ENCODE data around the gene OR6Y1.

The OR6Y1 gene, protein sequence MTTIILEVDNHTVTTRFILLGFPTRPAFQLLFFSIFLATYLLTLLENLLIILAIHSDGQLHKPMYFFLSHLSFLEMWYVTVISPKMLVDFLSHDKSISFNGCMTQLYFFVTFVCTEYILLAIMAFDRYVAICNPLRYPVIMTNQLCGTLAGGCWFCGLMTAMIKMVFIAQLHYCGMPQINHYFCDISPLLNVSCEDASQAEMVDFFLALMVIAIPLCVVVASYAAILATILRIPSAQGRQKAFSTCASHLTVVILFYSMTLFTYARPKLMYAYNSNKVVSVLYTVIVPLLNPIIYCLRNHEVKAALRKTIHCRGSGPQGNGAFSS

GRCh38 chr1:158554352-158554751, at the start of gene OR6Y1:
TSS of gene OR6Y1 (minus strand) at chr1:158554405. CDS start at chr1:158548105, 6,300 bp downstream.
- no peak for DNase-seq

DNA sequence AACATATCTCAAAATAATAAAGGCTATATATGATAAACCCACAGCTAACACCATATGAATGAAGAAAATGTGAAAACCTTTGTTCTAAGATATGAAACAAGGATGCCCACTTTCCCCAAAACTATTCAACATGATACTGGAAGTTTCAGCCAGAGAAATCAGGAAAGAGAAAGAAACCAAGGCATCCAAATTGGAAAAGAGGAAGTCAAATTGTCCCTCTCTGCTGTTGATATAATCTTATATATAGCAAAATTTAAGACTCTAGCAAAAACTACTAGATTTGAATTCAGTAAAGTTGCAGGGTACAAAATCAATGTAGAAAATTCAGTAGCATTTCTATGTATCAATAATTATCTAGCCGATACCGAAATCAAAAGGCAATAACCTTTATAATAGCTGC, 46.5 kb upstream of the OR6Y1 start:
- no peak for DNase-seq

DNA sequence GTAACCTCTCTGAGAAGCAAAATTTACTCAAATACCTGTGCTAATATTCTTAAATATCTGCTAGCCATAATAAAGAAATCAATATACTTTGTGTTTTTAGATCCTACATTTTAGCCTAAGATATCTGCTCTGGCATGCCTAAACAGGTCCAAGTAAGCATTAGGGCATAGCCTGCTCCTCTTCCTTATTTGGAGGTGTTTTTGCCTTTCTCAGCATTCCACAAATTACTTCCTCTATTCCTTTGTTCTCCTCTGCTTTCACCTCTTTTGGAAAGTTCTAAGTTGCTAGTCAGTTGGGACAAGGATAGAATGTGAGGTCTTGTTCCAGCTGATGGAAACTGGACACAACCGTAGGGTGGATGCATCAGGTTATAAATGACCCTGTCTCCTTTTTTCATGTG, 32.7 kb upstream of the OR6Y1 start:
- DNase-seq, result no peak

DNA sequence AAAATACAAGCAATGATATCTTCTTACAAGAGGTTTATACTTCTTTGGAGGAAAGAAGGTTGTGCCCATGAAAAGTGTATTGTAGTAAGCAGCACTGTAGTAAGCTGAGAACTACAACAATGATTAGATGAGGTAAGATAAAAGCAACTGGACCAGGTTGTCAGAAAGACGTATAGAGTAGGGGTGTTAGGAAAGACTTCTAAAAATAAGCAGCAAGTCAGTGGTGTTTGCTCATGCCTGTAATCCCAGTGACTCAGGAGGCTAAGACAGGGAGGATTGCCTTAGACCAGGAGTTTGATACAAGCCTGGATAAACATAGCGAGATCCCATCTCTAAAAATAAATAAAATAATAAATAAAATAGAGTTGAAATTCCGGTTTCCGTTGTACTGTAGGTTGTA, 29.8 kb upstream of the OR6Y1 start:
- no peak for DNase-seq

DNA sequence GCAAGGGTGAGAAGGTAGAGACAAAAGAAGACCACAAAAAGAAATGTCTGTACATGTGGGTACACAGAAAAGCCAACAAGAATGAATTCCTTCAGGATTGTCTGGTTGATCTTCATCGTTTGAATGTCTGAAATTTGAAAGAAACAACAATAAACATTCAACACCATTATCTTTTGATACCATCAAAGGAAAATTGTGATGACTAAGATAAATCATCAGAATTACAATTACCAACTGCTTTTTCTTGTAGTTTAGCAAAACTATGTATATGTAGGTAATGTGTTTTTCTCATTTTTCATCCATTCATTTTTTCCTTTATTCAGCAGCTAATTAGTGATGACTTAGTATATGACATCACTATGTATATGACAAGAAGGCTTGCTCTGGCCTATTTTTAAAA, 25.5 kb upstream of the OR6Y1 start, which contains the start of gene OR10X1:
Gene OR10X1 (minus strand): TSS at position 167 of the 400 bp plus-strand sequence. CDS start 0 bp downstream, at position 167.
- DNase-seq, result no peak

GRCh38 chr1:158577561-158577960, 23.4 kb upstream of the OR6Y1 start:
- DNase-seq, result no peak

GRCh38 chr1:158572226-158572625, 18.0 kb upstream of the OR6Y1 start:
- DNase-seq, result no peak

GRCh38 chr1:158570480-158570879, 16.3 kb upstream of the OR6Y1 start, which contains the start of gene OR6P1:
TSS of gene OR6P1 (minus strand) at chr1:158570580. CDS start at chr1:158563604, 6,976 bp downstream.
- no peak for DNase-seq

- peak in 1 of 2 donors; percentile 26 for DNase-seq
Measured at GRCh38 chr1:158564608-158565007, 10.4 kb upstream of the OR6Y1 start.

DNA sequence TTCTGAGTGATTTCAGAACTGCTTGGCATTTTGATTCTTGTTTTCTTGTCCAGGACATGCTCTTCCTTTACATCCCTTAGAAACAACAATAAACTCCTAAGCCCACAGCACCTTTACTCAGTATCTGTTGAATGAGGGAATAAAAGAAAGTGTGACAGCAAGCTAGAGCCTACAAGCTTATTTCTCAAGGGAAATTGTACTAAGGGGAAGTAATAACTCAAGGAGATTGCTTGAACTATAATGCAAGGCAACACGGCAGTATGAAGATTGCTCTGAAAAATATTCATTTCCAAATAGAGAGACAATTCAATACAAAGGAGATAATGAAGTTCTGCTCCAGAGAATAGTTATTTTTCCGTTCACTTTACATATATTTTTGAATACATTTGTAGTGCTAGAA, 9.6 kb upstream of the OR6Y1 start:
- no peak for DNase-seq

- no peak for DNase-seq
Measured at GRCh38 chr1:158559696-158560095, 5.5 kb upstream of the OR6Y1 start.

- DNase-seq, result no peak
Measured at GRCh38 chr1:158552296-158552695, 1.9 kb downstream of the OR6Y1 start.

GRCh38 chr1:158547533-158547932, 6.7 kb downstream of the OR6Y1 start:
- DNase-seq, result no peak

GRCh38 chr1:158537609-158538008, 16.6 kb downstream of the OR6Y1 start:
- DNase-seq, result no peak

- no peak for DNase-seq
Measured at GRCh38 chr1:158534496-158534895, 19.7 kb downstream of the OR6Y1 start.

DNA sequence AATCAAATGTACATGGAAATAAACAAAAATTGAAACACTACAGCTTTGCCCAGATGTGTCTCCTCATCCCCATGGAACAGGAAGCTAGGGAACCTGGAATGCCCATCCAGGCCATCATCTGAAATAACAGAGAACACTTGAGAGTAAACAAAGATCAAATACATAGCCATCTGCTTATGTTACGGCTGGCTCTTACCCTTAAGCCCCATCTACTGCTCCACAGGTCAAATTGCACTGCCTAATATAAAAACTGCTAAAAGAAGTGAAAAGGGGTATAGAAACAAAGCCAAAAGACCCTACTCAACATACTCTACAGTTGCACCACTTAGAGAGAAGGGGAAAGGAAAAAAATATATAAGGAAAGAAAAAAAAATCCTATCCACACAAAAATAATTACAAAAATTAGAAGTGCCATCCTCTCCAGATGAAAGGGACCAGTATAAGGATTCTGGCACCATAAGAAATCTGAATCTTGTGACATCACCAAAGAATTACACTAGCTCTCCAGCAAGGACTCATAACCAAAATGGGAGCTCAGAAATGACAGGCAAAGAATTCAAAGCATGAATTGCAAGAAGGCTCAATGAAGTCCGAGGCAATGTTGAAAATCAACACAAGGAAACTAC, 26.9 kb downstream of the OR6Y1 start:
- no peak for DNase-seq

- DNase-seq, result no peak
Measured at GRCh38 chr1:158521666-158522058, 32.5 kb downstream of the OR6Y1 start.

- DNase-seq, result no peak
Measured at GRCh38 chr1:158520955-158521665, 33.1 kb downstream of the OR6Y1 start.

DNA sequence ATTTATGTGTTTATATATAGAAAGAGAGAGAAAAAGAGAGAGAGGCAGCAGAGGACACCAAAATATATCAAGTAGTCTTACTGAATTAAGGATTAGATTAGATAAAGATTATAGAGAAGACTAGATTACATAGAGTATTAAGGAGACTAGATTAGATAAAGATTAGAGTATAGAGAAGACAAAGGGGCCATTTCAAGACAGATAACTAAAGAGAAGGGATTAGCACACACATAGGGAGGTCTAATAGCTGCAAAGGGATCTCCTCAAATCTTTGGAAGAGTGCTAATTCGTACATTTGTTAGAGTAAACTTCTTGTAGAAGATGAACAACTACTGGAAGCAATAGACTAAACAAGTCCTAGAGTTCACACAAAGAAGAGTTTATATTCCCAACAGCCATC, 34.2 kb downstream of the OR6Y1 start:
- DNase-seq, result no peak

- no peak for DNase-seq
Measured at GRCh38 chr1:158516966-158517365, 37.2 kb downstream of the OR6Y1 start.

- DNase-seq, result no peak
Measured at GRCh38 chr1:158509471-158510156, 44.6 kb downstream of the OR6Y1 start.

DNA sequence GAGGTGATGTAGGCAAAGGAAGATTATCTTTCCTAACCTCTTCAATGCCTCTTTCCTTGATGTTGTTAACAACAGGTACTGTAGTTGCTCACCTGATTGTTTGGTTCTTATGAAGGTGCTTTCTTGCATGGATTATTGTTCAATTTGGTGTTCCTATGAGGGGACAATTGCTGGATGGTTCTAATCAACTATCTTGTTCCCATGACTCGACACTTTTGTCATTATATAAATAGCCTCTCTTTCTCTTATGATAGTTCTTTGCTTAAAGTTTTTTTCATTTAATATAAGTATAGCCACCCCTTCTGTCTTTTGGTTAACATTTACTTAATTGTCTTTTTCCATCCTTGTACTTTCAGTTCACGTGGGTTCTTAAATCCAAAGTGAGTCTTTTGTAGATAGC, 46.7 kb downstream of the OR6Y1 start:
- no peak for DNase-seq

DNA sequence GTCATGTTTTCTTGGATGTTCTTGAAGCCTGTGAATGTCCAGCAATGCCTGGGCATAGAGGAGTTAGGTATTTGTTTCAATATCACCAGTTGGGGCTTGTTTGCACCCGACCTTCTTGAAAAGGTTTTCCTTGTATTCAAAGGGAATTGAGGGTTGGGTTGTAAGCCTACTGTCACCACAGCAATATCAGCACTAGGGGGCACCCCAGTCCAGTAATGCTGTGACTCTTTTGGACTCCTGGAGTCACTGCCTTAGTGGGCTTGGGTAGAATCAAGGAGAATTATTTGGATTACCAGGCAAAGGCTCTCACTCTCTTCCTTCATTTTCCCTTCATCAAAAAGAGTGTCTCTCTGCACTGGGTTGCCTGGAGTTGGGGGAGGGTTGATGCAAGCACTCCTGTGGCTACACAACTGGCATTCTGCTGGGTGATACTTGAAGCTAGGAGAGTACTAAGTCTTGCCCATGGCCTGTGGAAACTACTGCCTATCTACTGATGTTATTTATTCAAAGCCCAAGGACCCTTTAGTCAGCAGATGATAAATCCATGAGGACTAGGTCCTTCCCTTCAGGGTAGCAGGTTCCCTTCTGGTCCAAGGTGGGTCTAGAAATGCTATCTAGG, 47.7 kb downstream of the OR6Y1 start:
- peak; percentile 10 to 14 for DNase-seq

All from bone marrow (tissue), 2 donors.